ENCODE data around the gene SIRT1. TPM values are rescaled to one million over a fixed set of nuclear protein-coding genes. Genes with fewer than 3 reads are reported as not detected.

The SIRT1 gene
- total RNA-seq, 2 donors from 2014 or later: 30.2 to 36.7 TPM

DNA sequence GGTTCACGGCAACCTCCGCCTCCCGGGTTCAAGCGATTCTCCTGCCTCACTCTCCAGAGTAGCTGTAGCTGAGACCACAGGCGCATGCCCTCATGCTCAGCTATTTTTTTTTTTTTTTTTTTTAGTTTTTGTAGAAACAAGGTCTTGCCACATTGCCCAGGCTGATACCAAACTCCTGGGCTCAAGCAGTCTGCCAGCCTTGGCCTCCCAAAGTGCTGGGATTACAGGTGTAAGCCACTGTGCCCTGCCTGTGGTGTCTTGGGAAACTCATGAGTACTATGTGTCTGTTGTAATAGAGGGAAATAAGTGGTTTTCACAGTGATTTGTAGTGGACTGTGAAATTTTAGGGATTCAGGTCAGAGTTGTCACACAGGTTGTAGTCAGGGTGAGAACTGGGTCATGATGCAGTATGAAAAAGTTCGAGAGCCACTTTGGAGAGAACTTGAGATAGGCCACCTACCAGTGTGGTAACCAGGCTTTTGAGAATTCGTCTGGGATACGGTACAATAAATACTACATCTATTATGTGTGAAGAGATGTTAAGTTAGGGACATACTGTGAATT, 30.4 kb downstream of the SIRT1 start:
- H3K27me3 ChIP-seq (ENCODE audit: control insufficient read depth, insufficient read depth, low read length, poor library complexity, severe bottlenecking): no peaks in the 10 kb centered on the region
- H3K27ac ChIP-seq (ENCODE audit: low read depth, low read length): no peak overlapping the region
- Mint-ChIP-seq H3K36me3 (ENCODE audit: low read depth) (peaks cover 65% of the 10 kb centered on the region), H3K4me3 (no peak overlapping the region), H3K4me1 (no peaks in the 10 kb centered on the region), H3K9me3 (no peaks in the 10 kb centered on the region), H3K27ac (peak overlapping the region; percentile 77), H3K27me3 (ENCODE audit: insufficient read depth) (no peaks in the 10 kb centered on the region)
- H3K36me3 ChIP-seq (ENCODE audit: control insufficient read depth, insufficient read depth, low read length): peaks cover 83% of the 10 kb centered on the region
- H3K4me3 ChIP-seq (ENCODE audit: low read length): no peak overlapping the region
- TF ChIP-seq, protein P1, sequence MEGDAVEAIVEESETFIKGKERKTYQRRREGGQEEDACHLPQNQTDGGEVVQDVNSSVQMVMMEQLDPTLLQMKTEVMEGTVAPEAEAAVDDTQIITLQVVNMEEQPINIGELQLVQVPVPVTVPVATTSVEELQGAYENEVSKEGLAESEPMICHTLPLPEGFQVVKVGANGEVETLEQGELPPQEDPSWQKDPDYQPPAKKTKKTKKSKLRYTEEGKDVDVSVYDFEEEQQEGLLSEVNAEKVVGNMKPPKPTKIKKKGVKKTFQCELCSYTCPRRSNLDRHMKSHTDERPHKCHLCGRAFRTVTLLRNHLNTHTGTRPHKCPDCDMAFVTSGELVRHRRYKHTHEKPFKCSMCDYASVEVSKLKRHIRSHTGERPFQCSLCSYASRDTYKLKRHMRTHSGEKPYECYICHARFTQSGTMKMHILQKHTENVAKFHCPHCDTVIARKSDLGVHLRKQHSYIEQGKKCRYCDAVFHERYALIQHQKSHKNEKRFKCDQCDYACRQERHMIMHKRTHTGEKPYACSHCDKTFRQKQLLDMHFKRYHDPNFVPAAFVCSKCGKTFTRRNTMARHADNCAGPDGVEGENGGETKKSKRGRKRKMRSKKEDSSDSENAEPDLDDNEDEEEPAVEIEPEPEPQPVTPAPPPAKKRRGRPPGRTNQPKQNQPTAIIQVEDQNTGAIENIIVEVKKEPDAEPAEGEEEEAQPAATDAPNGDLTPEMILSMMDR (conservative IDR thresholded peaks at IDR 0.05): no peak
- no peaks in the 10 kb centered on the region for H3K9me3 ChIP-seq (ENCODE audit: control insufficient read depth, low read length)
- H3K4me1 ChIP-seq (ENCODE audit: control insufficient read depth, insufficient read depth, low read length): no peaks in the 10 kb centered on the region
- WGBS, 2 experiments (ENCODE audit: insufficient coverage in 1 of 2, insufficient read length in 1 of 2): 94 to 97% methylated on average over 5 to 8 of the region's 8 CpGs
- no peak for DNase-seq
- no peak overlapping the region for H3K9ac ChIP-seq (ENCODE audit: extremely low read depth, low read length, poor library complexity, severe bottlenecking)

DNA sequence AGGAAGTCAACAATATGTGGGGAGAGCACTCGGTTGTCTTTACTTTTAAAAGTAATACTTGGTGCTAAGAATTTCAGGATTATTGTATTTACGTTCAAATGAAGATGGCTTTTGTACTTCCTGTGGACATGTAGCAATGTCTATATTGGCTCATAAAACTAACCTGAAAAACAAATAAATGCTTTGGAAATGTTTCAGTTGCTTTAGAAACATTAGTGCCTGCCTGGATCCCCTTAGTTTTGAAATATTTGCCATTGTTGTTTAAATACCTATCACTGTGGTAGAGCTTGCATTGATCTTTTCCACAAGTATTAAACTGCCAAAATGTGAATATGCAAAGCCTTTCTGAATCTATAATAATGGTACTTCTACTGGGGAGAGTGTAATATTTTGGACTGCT, 32.7 kb downstream of the SIRT1 start:
- no peaks in the 10 kb centered on the region for H3K4me1 ChIP-seq (ENCODE audit: control insufficient read depth, insufficient read depth, low read length)
- no peaks in the 10 kb centered on the region for H3K9me3 Mint-ChIP-seq
- H3K4me3 ChIP-seq (ENCODE audit: low read length): no peak overlapping the region
- no peaks in the 10 kb centered on the region for H3K27me3 ChIP-seq (ENCODE audit: control insufficient read depth, insufficient read depth, low read length, poor library complexity, severe bottlenecking)
- H3K36me3 ChIP-seq (ENCODE audit: control insufficient read depth, insufficient read depth, low read length): peaks cover 73% of the 10 kb centered on the region
- H3K36me3 Mint-ChIP-seq (ENCODE audit: low read depth): peaks cover 49% of the 10 kb centered on the region
- no peaks in the 10 kb centered on the region for H3K4me1 Mint-ChIP-seq
- 89 to 94% methylated on average over 2 of the region's 2 CpGs for WGBS, 2 experiments (ENCODE audit: insufficient coverage in 1 of 2, insufficient read length in 1 of 2)
- no peaks in the 10 kb centered on the region for H3K27me3 Mint-ChIP-seq (ENCODE audit: insufficient read depth)
- peak overlapping the region; percentile 4 for H3K27ac Mint-ChIP-seq
- no peak overlapping the region for H3K27ac ChIP-seq (ENCODE audit: low read depth, low read length)
- DNase-seq: no peak
- no peak overlapping the region for H3K4me3 Mint-ChIP-seq
- no peak overlapping the region for H3K9ac ChIP-seq (ENCODE audit: extremely low read depth, low read length, poor library complexity, severe bottlenecking)
- TF ChIP-seq, protein P1 (conservative IDR thresholded peaks at IDR 0.05): no peak
- no peaks in the 10 kb centered on the region for H3K9me3 ChIP-seq (ENCODE audit: control insufficient read depth, low read length)

DNA sequence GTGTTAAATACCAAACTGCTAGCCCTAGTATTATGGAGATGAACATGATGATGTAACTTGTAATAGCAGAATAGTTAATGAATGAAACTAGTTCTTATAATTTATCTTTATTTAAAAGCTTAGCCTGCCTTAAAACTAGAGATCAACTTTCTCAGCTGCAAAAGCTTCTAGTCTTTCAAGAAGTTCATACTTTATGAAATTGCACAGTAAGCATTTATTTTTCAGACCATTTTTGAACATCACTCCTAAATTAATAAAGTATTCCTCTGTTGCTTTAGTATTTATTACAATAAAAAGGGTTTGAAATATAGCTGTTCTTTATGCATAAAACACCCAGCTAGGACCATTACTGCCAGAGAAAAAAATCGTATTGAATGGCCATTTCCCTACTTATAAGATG, 33.2 kb downstream of the SIRT1 start:
- Histone ChIP-seq H3K9ac (ENCODE audit: extremely low read depth, low read length, poor library complexity, severe bottlenecking) (no peak overlapping the region), H3K4me3 (ENCODE audit: low read length) (no peak overlapping the region), H3K27ac (ENCODE audit: low read depth, low read length) (no peak overlapping the region), H3K36me3 (ENCODE audit: control insufficient read depth, insufficient read depth, low read length) (peaks cover 72% of the 10 kb centered on the region), H3K27me3 (ENCODE audit: control insufficient read depth, insufficient read depth, low read length, poor library complexity, severe bottlenecking) (no peaks in the 10 kb centered on the region), H3K4me1 (ENCODE audit: control insufficient read depth, insufficient read depth, low read length) (no peaks in the 10 kb centered on the region), H3K9me3 (ENCODE audit: control insufficient read depth, low read length) (no peaks in the 10 kb centered on the region)
- DNase-seq: no peak
- TF ChIP-seq, protein P1 (conservative IDR thresholded peaks at IDR 0.05): no peak
- WGBS, 2 experiments (ENCODE audit: insufficient coverage in 1 of 2, insufficient read length in 1 of 2): 100% methylated on average over 1 of the region's 1 CpG; no CpG with 5 or more reads in 1 of the 2 experiments
- H3K4me3 Mint-ChIP-seq: no peak overlapping the region
- H3K27ac Mint-ChIP-seq: no peak overlapping the region
- no peaks in the 10 kb centered on the region for H3K9me3 Mint-ChIP-seq
- no peaks in the 10 kb centered on the region for H3K27me3 Mint-ChIP-seq (ENCODE audit: insufficient read depth)
- peaks cover 45% of the 10 kb centered on the region for H3K36me3 Mint-ChIP-seq (ENCODE audit: low read depth)
- H3K4me1 Mint-ChIP-seq: no peaks in the 10 kb centered on the region

Data from endodermal cell (in vitro differentiated cells).